22Rv1 (cell line): Measurements from ENCODE around the gene WAC.

Experiments
- ZFX ChIP-seq: fragments of 450-650 bp; IDR thresholded peaks from 2 replicates; pipeline ENCODE4 v1.6.1; 2017; ENCODE audit warnings: antibody characterized with exemption, borderline replicate concordance
- TF ChIP-seq, protein P1 (sequence below): fragments of 450-650 bp; IDR thresholded peaks from 2 replicates; pipeline ENCODE4 v1.5.1; 2017; ENCODE audit warnings: mild to moderate bottlenecking

DNA sequence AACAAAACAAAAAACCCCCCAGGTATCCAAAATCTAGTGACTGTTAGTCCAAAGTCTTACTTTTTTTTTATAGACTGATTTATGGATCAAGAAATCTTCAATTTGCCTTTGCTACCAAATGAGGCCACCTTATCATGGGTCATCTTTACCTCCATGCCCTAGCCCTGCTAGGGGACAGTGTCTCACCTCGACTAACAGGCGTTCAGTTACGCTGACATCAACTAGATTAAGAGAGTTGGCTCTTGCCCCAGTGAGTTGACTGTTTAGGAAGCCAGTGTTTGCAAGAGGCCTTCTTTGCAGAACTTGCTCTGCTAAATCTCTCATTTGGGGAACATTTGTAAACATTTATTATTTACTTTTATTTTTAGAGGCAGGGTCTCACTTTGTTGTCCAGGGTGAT, 36.9 kb upstream of the WAC start:
- TF ChIP-seq, protein P1, sequence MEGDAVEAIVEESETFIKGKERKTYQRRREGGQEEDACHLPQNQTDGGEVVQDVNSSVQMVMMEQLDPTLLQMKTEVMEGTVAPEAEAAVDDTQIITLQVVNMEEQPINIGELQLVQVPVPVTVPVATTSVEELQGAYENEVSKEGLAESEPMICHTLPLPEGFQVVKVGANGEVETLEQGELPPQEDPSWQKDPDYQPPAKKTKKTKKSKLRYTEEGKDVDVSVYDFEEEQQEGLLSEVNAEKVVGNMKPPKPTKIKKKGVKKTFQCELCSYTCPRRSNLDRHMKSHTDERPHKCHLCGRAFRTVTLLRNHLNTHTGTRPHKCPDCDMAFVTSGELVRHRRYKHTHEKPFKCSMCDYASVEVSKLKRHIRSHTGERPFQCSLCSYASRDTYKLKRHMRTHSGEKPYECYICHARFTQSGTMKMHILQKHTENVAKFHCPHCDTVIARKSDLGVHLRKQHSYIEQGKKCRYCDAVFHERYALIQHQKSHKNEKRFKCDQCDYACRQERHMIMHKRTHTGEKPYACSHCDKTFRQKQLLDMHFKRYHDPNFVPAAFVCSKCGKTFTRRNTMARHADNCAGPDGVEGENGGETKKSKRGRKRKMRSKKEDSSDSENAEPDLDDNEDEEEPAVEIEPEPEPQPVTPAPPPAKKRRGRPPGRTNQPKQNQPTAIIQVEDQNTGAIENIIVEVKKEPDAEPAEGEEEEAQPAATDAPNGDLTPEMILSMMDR: no peak
- no peak for TF ChIP-seq ZFX
